LNCAP (cell line): ENCODE data around the gene ISLR2.

Experiments used
- CTCF ChIP-seq: fragments of 450-650 bp; IDR thresholded peaks from 2 replicates; pipeline ENCODE4 v1.5.1; 2017; ENCODE audit warnings: mild to moderate bottlenecking

Gene ISLR2

DNA sequence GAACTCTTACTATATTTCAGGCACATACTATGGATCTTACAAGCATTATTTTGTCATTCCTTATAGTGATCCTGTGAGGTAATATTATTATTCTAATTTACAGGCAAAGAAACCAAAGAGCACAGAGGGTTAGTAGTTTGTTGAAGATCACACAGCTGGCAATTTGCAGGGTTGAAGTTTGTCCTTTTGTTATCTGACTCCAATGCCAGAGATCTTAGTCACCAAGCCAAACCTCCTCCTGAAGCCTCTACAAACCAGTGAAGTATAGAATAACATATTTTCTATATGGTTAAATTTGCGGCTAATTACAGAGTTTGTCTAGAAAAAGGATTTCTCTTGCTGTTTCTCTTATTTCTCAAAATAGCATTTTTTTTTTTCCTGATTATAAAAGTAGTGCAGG, 11.2 kb downstream of the ISLR2 start:
- no peak for TF ChIP-seq CTCF

GRCh38 chr15:74144153-74144775, 13.9 kb downstream of the ISLR2 start:
- no peak for TF ChIP-seq CTCF

DNA sequence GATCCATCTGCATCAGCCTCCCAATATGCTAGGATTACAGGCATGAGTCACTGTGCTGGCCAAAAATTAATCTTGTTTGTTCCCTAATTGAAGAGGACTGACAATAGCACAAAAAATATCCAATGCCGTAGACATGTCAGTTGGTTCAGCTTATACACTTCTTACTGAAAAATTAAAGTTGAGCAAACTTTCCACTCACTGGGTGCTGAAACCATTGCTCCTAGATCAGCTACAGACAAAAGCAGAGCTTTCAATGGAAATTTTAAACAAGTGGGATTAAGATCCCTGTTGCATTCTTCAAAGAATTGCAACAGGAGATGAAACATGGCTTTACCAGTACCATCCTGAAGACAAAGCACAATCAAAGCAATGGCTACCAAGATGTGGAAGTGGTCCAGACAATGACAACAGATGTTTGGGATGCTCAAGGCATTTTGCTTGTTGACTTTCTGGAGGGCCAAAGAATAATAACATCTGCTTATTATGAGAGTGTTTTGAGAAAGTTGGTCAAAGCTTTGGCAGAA, 16.0 kb downstream of the ISLR2 start:
- no peak for TF ChIP-seq CTCF

GRCh38 chr15:74147051-74147450, 16.7 kb downstream of the ISLR2 start:
- no peak for TF ChIP-seq CTCF

GRCh38 chr15:74155766-74156417, 25.5 kb downstream of the ISLR2 start:
- no peak for TF ChIP-seq CTCF

GRCh38 chr15:74156678-74157411, 26.5 kb downstream of the ISLR2 start:
- TF ChIP-seq CTCF, result no peak

DNA sequence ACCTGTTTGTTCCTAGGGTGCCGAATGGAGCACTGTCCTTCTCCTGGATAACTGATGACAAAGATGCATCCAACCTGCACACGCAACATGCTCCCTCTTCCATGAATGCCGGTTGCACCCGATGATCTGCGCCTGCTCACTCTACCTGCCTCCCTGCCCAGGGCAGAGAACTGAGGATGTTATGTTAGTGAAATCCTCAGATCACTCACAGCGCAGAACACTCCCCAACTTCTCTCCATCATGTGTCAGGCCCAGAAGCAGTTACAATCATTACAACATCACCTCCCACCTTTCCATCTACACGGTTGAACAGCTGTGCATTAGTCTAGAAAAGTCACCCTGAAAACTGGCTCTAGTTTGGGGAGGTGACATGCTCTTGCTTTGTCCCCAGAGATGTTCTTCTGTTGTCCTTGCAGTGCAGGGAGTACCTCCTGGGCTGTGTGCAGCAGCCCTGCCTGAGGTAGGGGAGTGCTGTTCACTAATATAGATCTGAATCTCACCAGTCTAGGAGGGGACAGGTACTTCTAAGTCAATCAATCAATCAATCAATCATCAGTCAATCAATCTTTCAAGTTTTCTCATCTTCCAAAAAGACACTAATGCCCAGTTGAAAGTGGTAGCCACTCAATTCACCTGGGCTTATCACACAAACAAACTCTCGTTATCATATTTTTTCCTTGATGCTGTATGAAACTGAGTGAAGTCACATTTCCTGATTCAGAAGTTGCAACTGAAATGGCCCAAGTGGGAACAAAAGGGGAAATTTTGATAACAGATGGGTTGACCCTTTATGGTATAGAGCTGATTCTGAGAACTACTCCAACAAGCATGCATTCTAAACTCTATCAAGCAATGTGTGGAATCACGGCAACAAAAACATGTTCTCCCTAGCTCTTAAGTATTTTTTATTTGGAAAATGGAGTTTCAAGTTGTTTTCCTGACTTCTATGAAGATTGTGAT, 27.8 kb downstream of the ISLR2 start:
- TF ChIP-seq CTCF, result no peak
